Hematopoietic multipotent progenitor cell (in vitro differentiated cells): ENCODE results near the gene SLC25A23. TPM values are rescaled to one million over a fixed set of nuclear protein-coding genes. Genes with fewer than 3 reads are reported as not detected.
"Not testable (repeated sequence)": the region's sequence is repeated elsewhere in the genome, so short reads cannot be mapped to it uniquely, and the experiment has no call there.

Experiments used
- DNase-seq, 3 donors: peaks; one replicate each; pipeline ENCODE4 v3.0.0-alpha.2; 2011 to 2015; ENCODE audit warnings: low read depth in 2 of 3, low spot score in 2 of 3
- small RNA-seq: library from RNA; depleted of rRNA; stranded (forward); fragments of <200 nt; gene quantifications from one replicate; pipeline ENCODE3, GENCODE V24; 2012
- total RNA-seq: library from RNA; depleted of rRNA; stranded (reverse); fragments of >200 nt; gene quantifications from one replicate; pipeline ENCODE4 v1.2.3, GENCODE V29; 2012

Gene SLC25A23
- total RNA-seq, 1 donor: 10.8 TPM

GRCh38 chr19:6406401-6406800 is 53.2 kb downstream of the SLC25A23 start:
- no peak for DNase-seq

- no peak for DNase-seq
Observed at GRCh38 chr19:6402837-6403608, 56.6 kb downstream of the SLC25A23 start.

DNA sequence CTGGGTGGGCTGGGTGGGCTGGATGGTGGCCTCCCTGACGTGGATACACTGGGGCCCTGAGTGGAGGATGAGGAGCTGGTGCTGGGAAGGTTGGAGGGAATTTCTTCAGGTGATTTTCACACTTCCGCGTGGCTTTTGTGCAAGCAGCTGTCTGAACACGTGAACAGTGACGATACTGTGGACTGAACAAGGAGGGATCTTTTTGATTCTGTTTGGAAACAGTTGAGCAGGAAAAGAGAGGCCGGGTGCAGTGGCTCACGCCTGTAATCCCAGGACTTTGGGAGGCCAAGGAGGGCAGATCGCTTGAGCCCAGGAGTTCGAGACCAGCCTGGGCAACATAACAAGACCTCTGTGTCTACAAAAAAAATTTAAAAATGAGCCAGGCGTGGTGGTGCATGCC is 57.5 kb downstream of the SLC25A23 start:
- no peak for DNase-seq

DNA sequence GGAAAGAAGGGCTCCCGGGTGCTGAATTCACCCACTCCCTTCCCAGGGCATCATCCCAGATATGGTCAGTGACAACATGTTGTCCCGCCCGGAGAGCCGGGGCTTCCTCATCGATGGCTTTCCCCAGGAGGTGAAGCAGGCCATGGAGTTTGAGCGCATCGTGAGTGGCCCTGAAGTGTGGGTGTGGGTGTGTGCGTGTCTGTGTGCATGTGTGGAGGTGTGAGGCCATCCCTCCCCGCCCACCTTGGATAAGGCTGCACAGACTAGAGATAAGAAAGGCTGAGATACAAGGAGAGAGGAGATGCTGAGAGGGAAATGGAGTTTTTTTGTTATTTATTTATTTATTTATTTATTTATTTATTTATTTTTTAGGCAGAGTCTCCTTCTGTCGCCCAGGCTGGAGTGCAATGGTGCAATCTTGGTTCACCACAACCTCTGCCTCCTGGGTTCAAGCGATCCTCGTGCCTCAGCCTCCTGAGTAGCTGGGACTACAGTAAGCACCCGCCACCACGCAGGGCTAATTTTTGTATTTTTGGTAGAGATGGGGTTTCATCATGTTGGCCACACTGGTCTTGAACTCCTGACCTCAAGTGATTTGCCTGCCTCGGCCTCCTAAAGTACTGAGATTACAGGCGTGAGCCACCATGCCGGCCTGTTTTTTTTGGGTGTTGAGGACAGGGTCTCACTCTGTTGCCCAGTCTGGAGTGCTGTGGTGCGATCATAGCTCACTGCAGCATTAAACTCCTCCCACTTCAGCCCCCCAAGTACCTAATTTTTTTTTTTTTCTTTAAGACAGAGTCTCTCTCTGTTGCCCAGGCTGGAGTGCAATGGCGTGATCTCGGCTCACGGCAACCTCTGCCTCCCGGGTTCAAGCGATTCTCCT is 59.3 kb downstream of the SLC25A23 start:
- not testable (repeated sequence) for DNase-seq

DNA sequence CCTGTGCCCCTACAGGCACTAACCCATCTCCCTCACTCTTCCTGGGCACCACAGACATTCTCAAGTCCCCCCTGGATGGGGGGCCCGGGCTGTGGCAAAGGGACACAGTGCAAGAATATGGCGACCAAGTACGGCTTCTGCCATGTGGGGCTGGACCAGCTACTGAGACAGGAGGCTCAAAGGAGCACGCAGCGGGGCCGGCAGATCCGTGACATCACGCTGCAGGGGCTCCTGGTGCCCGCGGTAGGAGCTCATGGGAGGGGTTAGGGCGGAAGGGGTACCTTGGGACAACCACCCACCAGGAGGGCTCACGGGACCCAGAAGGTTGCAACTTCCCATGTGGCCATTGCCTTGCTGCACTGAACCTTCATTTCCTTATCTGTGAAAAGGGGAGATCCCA is 63.3 kb downstream of the SLC25A23 start:
- no peak for DNase-seq

DNA sequence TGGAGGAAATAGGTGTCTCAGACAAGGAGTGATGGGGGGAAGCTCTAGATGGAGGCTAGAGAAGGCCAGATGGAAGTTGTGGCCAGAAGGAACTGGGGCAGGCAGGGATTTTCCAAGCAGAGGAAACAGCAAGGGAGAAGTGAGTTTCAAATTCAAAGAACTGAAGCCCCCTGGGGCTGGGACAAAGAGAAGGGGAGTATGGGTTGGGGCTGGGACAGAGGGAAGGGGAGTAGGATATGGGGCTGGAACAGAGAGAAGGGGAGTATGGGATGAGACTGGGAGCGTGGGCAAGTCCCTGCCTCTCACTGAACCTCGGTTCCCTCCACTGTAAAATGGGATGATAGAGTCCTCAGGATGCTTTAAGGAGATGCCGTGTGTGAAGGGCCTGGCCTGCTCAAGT is 64.8 kb downstream of the SLC25A23 start:
- DNase-seq: no peak

- no peak for DNase-seq
Observed at GRCh38 chr19:6393983-6394412, 65.6 kb downstream of the SLC25A23 start.

- DNase-seq: peak; percentile 90 to 98 (median 97)
Observed at GRCh38 chr19:6393074-6393982, 66.3 kb downstream of the SLC25A23 start, which contains the start of gene GTF2F1. Gene GTF2F1 (minus strand): TSS chr19:6393164. CDS start chr19:6392995, 169 bp downstream.

- no peak for DNase-seq
Observed at GRCh38 chr19:6392221-6393073, 67.1 kb downstream of the SLC25A23 start.

Small RNA genes lying within 50 kb of the gene (small RNA-seq; reads per million reads assigned to genes)
- gene AC010503.2 (not detected), gene MIR6790 (not detected)

Other genes with a start within 250 kb of the SLC25A23 start
- gene MLLT1, start 179.8 kb downstream of the SLC25A23 start, total RNA-seq: 7.8 TPM
- under 0.01 TPM for gene ACER1, start 126.2 kb downstream of the SLC25A23 start, total RNA-seq
- 193 TPM for gene CLPP, start 98.3 kb downstream of the SLC25A23 start, total RNA-seq
- 66.0 TPM for gene ALKBH7, start 87.0 kb downstream of the SLC25A23 start, total RNA-seq
- 2.2 TPM for gene PSPN, start 83.9 kb downstream of the SLC25A23 start, total RNA-seq
- 69.7 TPM for gene GTF2F1, start 66.6 kb downstream of the SLC25A23 start, total RNA-seq
- 100 TPM for gene KHSRP, start 35.0 kb downstream of the SLC25A23 start, total RNA-seq
- not detected for gene SLC25A41, start 26.0 kb downstream of the SLC25A23 start, total RNA-seq
- gene CRB3, start 4.5 kb upstream of the SLC25A23 start, total RNA-seq: 0.27 TPM
- 9.2 TPM for gene DENND1C, start 22.0 kb upstream of the SLC25A23 start, total RNA-seq
- 7.0 TPM for gene TUBB4A, start 42.5 kb upstream of the SLC25A23 start, total RNA-seq
- 2.2 TPM for gene TNFSF9, start 71.2 kb upstream of the SLC25A23 start, total RNA-seq
- 0.27 TPM for gene CD70, start 131.4 kb upstream of the SLC25A23 start, total RNA-seq
- 0.27 TPM for gene TNFSF14, start 210.4 kb upstream of the SLC25A23 start, total RNA-seq